GM18519 (cell line): ENCODE data around the gene SERTAD2.
A peak's percentile ranks its signal among the peaks of the same experiment; 100 is the strongest.

Experiments used
- ATAC-seq: cut with Tn5 transposase; IDR thresholded peaks from one replicate; pipeline ENCODE4 v1.9.1; 2021; ENCODE audit warnings: mild to moderate bottlenecking, moderate library complexity; ENCODE audit not compliant: unreplicated experiment, low FRiP score

The SERTAD2 gene, protein sequence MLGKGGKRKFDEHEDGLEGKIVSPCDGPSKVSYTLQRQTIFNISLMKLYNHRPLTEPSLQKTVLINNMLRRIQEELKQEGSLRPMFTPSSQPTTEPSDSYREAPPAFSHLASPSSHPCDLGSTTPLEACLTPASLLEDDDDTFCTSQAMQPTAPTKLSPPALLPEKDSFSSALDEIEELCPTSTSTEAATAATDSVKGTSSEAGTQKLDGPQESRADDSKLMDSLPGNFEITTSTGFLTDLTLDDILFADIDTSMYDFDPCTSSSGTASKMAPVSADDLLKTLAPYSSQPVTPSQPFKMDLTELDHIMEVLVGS

DNA sequence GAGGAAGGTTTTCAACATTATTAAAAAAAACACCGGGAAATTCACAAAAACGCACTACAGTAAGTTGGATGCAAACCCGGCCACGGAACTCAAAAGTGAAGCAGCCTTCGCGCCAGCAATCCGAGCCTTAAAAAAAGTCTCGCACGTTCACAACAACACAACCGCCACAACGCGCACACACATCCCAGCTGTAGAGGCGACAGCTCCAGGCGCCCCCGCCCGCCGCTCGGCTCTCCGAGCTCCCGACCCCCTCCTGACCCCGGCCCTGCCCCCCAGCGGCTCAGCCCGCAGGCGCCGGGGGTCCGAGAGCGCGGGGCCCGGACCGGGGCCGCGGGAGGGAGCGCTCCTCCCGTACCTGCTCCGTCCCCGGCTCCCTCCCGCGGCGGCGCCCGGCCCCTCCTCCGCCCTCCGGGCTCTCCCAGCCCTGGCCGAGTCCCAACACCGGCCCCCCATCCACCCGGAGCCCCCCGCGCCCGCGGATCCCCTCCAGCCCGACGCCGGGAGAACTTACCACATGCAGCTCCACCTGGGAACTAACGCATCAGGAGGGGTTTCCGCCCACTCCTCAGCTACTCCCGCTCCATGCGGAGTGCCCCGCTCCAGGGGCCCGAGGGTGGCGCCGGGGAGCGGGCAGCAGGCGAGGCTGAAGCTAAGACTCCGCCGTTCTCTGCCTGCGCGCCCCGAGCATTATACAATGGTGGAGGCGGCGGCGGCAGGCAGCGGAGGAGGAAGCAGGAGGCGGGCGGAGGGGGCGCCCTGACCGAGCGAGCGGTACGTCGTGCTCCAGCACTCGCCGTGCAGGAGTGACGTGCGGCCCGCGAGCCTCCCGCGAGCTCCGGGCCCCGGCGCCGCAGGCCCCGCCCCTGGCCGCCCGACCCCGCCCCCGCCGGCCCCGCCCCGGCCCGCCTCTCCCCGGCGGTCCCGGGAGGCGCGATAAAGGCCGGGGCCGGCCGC lies at the start of gene SERTAD2:
Gene SERTAD2, minus strand, starts transcription at position 805 of the 954 bp plus-strand sequence. CDS start 17,042 bp downstream, outside the sequence.
- ATAC-seq, result peak; percentile 43

DNA sequence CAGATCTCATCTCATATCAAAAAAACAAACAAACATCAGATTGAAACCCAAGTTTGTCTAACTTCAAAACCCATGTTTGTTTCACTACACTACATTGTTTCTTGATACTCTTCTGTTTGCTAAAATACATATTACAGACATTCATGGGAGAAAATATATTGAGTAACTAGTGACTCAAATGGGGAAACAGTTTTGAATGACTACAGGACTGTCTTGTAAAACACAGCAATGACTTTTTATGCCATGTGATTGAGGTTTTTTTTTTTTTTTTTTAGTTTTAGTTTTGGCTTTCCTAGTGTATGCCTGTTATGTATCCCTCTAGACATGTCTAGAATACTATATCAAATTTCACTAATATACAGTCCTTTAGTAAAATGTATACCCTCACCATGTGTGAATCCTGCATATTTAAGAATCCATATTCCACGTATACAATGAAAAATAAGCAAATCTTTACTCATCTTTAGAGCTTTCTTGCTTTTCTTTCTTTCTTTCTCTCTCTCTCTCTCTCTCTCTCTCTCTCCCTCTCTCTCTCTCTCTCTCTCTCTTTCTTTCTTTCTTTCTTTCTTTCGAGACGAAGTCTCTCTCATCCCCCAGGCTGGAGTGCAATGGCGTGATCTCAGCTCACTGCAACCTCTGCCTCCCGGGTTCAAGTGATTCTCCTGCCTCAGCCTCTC lies 46.6 kb upstream of the SERTAD2 start:
- ATAC-seq, result peak; percentile 37

DNA sequence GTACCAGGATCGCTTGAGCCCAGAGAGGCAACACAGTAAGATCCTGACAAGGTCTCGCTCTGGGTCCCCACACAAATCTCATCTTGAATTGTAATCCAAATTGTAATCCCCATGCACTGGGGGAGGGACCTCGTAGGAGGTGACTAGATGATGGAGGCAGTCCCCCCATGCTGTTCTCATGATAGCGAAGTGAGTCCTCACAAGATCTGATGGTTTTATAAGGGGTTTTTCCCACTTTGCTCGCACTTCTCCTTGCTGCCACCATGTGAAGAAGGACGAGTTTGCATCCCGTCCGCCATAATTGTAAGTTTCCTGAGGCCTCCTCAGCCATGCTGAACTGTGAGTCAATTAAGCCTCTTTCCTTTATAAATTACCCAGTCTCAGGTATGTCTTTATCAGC lies 46.0 kb upstream of the SERTAD2 start:
- ATAC-seq, result peak; percentile 7

DNA sequence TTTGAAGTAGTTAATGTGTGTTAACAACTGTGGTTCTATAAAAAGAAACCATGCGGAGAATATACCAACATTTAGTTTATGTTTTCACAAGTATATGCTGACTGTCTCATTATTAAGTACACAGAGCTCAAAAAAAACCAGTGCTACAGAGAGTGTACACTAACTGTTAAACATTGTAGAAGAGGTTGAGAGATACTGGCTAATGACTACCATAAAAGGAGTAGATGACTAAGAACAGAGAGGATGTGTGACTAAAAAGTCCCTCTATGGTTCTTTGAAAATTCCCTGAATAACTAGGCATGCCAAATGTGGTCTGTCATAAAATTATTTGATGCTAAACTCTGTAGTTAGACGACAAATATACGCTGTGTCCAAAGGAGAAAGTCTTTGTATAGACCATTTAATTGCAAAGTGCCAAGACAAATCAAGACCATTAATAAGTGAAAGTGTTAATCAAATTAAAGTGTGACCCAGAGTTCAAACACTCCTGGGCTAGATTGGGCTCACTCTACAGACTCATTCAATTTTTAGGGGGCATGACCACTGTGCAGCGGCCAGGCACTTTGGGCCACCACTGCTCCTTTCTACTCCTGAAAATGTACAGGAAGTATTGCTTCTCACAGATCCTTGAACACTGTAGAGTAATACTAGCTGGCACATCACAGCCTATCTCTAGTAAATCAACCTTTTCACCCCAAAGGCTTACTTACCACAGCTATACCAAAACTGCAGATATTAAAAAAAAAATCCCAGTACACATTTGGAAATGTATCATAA lies 45.1 kb upstream of the SERTAD2 start:
- ATAC-seq, result peak; percentile 91

DNA sequence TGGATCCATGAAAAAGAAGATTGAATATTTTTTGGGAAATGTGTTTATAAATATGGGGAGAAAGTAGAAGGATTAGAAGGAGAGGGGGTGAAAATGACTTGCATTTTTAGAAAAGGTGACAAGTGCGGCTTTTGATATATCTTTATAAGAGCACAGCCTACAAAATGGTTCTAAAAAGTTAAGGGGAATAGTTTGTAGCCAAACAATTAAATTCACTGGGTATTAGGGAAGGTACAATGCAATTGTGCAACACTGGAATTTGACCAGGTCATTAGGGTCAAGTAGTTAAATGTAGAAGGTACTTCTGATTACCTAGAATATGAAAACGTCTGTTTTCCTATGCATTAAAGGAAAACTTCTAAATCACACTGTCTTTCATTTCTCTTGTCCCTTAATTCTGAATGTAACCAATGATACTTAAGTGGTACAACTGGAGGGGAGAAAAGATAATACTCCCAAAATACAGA lies 44.5 kb upstream of the SERTAD2 start:
- ATAC-seq, result no peak

DNA sequence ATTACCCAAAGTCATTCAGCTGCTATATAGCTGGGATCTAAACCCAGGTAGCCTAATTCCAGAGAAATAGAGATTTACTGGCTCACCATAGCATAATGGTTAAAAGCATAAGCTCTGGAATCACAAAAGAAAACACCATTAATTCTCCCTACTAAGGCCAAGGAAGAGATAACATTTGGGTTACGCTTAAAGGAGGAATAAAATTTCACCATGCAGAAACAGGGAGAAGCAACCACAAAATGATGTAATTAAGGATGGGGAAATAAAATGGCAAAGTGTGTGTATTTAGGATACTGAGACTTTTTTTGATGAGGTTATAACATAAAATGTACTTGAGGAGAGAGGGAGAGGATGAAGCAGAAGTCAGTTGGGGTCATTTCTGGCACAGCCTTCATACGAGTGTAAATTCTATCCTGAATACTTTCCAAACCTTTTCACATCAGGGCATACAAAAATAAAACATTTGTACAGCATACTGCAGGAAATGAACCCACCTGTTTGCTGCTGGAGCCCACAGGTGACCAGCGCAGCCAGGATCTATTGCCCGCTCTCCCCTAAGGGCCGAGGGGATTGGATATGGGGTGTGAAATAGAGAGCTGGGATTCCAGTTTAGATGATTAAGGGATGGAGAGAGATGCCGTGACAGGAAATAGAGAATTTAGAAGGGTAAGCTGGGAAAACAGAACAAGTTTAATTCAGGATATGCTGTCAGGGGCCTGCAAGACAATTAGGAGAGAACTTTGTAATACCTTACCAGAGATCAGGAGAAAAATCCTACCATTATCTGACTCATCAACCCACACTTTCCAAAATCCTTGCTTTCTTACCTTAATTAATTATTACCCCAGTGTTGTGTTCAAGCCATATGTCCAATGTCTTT lies 43.8 kb upstream of the SERTAD2 start:
- ATAC-seq, result no peak

DNA sequence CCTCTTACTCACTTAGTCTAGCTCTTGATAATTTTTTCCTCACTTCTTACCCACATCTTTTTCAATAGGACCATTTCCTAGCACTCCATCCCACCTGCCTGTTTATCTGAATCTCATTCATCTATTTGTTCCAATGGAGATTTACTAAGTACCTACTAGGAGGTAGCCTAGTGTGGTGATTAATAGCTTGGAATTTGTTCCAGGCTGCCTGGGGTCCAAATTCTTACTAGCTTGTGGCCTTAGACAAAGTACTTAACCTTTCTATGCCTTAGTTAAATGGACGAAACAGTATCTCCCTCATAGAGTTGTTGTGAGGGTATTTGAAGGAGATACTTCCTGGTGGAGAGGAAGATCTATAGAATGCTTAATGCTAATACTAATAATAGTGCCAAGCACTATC lies 42.9 kb upstream of the SERTAD2 start:
- ATAC-seq, result no peak

DNA sequence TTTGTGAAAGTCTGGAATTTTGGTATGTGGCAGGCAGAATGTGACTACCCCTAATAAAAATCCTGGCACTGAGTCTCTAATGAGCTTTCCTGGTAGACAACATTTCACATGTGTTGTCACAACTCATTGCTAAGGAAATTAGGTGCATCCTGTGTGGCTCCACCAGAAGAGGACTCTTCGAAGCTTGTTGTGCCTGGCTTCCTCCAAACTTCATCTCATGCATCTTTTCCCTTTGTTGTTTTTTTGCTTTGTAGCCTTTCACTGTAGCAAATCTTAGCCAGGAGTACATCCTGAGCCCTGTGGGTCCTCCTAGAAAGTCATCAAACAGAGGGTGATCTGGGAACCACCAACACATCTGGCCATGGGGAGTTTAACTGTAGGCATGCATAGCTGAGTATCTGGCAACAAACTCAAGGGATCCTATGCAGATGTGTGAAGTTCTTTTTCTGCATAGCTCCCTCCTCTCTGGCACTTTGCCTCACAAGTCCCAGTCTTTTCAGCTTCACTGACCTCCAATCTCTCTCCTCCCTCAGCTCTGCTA lies 42.1 kb upstream of the SERTAD2 start:
- ATAC-seq, result no peak

DNA sequence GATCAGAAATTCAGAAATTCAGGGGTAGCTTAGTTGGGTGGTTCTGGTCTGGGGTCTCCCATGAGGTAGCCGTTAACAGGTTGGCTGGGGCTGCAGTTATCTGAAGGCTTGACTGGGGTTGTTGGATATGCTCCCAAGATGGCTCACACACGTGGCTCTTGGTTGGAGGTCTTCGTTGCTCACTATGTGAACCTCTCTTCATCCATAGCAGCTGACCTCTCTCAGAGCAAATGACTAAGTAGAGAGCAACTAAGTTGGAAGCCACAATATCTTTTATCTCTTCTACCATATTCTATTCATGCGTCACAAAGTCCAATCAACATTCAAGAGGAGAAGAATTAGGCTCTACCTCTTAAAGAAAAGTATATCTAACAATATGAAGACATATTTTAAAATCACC lies 38.7 kb upstream of the SERTAD2 start:
- no peak for ATAC-seq

DNA sequence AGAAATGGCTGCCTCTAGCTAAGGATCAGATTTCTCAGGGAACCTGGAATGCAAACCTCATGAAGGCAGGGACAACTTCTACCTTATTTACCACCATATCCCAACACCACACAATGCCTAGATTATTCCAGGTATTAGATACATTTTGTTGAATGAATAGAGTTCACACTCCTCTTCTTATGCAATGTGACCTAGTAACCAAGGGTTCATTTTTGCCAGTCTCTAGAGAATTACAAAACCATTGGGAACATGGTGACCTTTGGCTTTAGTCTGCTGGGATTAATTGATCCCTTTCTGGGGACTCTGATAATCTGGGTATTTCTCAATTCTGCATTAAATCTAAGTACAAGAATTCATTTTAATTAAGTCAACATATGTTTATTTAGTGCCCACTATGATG lies 35.2 kb upstream of the SERTAD2 start:
- no peak for ATAC-seq

DNA sequence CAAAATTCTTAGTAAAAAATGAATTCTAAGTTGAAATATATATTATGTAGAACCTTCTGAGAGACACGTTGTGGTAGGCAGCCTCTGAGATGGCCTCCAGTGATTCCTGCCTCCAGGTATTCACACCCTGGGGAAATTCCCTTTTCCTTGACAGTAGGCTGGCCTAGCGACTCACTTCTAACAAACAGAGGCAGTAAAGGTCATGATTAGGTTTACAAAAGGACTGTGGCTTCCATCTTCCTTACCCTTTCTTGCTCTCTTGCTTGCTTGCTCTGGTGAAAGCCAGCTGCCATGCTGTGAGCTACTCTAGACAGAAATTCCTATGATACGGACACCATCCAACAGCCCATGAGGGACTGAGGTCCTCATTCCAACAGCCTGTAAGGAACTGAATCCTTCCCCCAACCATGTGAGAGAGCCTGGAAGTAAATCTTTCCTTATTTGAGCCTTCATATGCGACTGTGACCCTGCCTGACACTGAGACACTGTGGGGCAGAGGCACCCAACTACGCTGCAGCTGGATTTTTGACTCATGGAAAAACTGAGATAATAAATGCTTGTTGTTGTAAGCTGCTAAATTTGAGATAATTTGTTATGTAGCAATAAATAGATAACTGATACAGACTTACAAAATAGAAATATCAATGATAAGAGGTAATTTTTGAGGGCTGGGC lies 32.7 kb upstream of the SERTAD2 start:
- ATAC-seq, result no peak

DNA sequence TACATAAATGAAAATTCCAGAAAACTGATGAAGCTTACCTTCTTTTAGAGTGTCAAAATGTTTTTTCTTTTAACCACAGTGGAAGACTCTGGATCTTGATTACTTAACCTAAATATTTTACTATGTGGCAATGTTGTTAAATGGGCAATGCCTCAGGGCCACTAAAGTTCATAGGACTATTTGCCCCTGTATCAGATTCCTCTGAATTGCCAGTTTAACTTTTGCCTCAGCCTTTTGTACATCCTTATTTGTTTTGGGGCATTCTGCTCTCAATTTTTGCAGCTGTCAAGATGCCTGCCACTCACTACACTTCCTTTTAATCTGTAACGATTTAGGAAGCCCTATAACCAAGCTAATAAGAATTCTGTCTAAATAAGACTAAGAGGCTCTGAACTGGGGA lies 31.7 kb upstream of the SERTAD2 start:
- no peak for ATAC-seq

DNA sequence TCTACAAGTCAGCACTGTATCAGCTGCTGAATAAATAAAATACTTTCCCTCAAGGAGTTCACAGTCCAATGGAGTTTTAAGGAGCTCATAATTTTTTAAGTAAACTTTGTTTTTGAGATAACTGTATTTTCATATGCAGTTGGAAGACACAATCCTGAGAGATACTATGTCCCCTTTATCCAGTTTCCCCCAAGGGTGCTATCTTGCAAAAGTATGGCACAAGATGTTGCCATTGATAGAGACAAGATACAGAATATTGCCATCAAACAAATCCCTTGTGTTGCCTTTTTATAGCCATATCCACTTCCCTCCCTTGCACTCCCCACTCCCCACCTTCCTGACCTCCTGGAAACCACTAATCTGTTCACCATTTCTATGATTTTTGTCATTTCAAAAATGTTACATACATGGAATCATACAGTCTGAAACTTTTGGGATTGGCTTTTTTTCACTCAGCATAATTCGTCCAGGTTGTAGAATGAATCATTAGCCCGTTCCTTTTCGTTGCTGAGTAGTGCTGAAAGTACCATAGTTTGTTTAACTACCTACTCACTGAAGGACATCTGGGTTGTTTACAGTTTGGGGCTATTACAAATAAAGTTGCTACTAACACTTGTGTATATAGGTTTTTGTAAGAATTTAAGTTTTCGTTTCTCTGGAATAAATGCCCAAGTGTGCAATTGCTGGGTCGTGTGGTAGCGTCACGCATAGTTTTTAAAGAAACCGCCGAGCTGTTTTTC lies 30.2 kb upstream of the SERTAD2 start:
- ATAC-seq, result no peak

DNA sequence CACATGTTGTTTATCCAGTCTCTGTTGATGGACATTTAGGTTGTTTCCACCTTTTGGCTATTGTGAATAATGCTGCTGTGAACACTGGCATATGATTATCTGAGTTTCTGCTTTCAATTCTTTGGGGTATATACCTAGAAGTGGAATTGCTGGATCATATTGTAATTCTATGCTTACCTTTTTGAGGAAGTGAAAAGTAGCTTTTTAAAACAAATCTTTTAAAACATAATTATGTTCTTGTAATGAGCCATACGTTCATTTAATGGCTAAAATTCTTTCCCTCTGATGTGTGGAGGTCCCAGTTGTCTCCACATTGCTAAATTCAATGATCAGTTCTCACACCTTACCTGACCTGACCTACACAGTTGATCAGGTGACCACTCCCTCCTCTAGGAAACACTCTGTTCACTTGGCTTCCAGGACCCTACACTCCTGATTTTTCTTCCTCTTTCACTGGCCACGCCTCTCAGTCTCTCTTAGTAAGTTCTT lies 27.8 kb upstream of the SERTAD2 start:
- no peak for ATAC-seq

DNA sequence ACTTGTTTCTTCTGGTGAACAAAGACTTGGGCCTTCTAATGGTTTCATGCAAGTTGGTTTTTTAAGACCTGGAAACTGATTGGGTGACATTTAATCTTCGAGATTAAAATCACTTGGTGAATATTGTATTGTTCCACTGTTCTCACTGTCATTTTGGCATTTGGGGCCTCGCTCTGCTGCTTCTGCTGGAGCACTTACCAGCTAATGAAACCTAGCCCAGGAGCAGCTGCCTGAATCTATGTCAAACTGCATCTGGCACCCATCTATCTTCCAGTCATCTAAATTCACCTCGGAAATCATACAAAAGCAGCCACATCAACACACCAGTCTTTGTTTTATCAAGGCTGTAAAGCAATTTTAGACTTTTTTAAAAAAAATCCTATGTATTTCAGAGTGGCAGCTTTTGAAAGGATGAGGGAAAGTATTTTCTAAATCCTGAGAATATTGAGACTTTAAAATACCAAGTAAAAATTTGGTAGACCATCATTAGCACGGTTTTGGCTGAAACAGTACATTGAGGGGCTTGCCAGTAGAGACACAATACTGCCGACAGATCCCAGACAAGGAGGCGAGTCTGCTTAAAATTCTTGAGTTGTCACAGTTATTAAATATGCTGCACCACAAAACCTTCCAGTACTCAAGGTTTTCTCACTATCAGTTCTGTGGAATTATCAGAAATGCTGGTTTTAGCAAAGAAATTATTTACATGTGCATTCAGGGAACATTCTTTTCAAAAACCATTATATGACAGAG lies 26.1 kb upstream of the SERTAD2 start:
- no peak for ATAC-seq

DNA sequence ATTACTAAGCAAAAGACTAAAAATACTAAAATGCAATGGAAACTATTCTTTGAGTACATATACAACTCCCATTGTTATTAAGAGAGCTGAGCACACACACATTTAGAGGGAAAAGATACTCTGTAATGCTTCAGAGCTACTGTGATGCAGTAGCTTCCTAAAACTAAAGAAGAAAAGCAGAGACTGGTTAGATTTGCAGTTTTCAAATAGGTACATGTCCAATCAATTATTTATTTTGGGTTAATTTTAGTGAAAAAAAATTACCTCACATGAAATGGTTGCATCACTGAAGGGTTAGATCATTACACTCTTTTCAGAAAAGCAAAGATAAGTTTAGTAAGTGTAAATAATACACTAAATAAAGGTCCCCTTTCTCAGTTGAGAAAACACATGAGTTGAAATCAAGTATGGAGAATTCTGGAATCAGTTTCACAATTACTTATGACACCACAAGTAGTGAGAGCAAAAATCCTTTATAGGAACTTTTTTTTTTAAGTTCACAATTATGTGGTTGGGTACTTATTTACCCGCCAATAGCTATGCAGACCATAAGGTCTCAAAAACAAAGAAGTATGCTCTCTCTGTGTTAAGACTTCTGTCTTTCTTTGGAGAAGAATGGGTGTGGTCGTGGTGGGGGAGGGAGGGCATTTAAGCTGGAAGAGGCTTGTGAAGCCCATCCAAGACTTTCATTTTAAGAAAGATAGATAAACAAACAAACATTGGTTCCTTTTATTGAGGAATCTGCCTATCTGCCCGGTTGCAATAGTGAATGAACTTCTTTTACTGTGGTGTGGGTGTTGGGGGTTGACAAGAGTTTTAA lies 25.3 kb upstream of the SERTAD2 start:
- ATAC-seq, result no peak
